Adrenal gland (tissue), 12 donors: ENCODE data around the gene LKAAEAR1. TPM values are rescaled to one million over a fixed set of nuclear protein-coding genes. Genes with fewer than 3 reads are reported as not detected.

ENCODE experiments used
- DNase-seq, 7 donors: peaks; one replicate each; pipeline ENCODE4 v3.0.0-alpha.2; 2019 to 2020
- H3K27ac ChIP-seq, 5 donors: fragments of 200-600 bp; sonication (generic) in 4 of 5; 1 replicate in 3 of 5; 2 replicates in 2 of 5; pipeline versions ENCODE4 v1.5.1 to v1.8.0; 2016 to 2020; ENCODE audit warnings: mild to moderate bottlenecking in 1 of 5
- H3K27me3 ChIP-seq: fragments of 200-600 bp; 2 replicates; pipeline ENCODE4 v1.8.0; 2021
- H3K36me3 ChIP-seq, 2 donors: fragments of 200-600 bp; replicated peaks in 1 of 2; 1 replicate in 1 of 2; 2 replicates in 1 of 2; pipeline versions ENCODE4 v1.5.1 to v1.8.0; 2018 to 2022
- H3K4me1 ChIP-seq, 2 donors: fragments of 200-600 bp; replicated peaks in 1 of 2; 1 replicate in 1 of 2; 2 replicates in 1 of 2; pipeline versions ENCODE4 v1.5.1 to v1.8.0; 2018 to 2021
- H3K4me3 ChIP-seq, 4 donors: fragments of 200-600 bp; sonication (generic) in 3 of 4; one replicate each; pipeline ENCODE4 v1.5.1; 2016 to 2018
- H3K9me3 ChIP-seq, 3 donors: fragments of 200-600 bp; sonication (generic) in 1 of 3; replicated peaks in 1 of 3; 1 replicate in 2 of 3; 2 replicates in 1 of 3; pipeline versions ENCODE4 v1.5.1 to v1.8.0; 2016 to 2021
- CTCF ChIP-seq, 6 experiments: fragments of 450-650 bp in 4 of 6; fragments of 200-600 bp in 2 of 6; sonication (generic) in 1 of 6; IDR thresholded peaks; 1 replicate in 5 of 6; 2 replicates in 1 of 6; pipeline versions ENCODE4 v1.5.1 to v1.8.0; 2016 to 2021; ENCODE audit warnings: antibody characterized with exemption in 6 of 6, mild to moderate bottlenecking in 2 of 6, moderate library complexity in 1 of 6
- POLR2A ChIP-seq, 2 donors: fragments of 450-650 bp; IDR thresholded peaks; one replicate each; pipeline ENCODE4 v1.6.1; 2017; ENCODE audit warnings: antibody characterized with exemption in 2 of 2, mild to moderate bottlenecking in 2 of 2, moderate library complexity in 1 of 2
- WGBS, 4 donors: extraction: QIAGEN DNeasy Blood & Tissue Kit in 2 of 4; methylation state at CpG; one replicate each; pipeline versions ENCODE4 v1.1.5 to v1.1.7; 2013 to 2017; 5-methylcytosine and 5-hydroxymethylcytosine counted together
- intact Hi-C, 2 donors: fragments of 100-400 bp; cut with DNase I; formaldehyde crosslinking; loops; one replicate each; pipeline versions ENCODE4 v1.14.1 to v1.15.0; 2022 to 2023
- polyA plus RNA-seq, 3 donors: library from polyadenylated mRNA; stranded (reverse); fragments of 200-250 nt in 2 of 3; fragments of 350-450 nt in 1 of 3; fragmentation: Illumina TruSeq in 1 of 3; extraction: RNeasy Lipid Tissue Mini Kit (QIAGEN cat#74804) in 1 of 3; gene quantifications; one replicate each; pipeline ENCODE4 v1.2.3, GENCODE V29; 2013 to 2014
- total RNA-seq, 9 donors: library from RNA; depleted of rRNA in 4 of 9; stranded (reverse); fragments of >200 nt in 4 of 9; fragments of 120-200 nt in 1 of 9; fragmentation: NEBNext Ultra II Directional in 1 of 9; extraction: Animal tissue kit (Norgen Biotek cat#: 25700) in 1 of 9; gene quantifications; one replicate each; pipeline versions ENCODE4 v1.1.0 to v1.2.4, GENCODE V29; 2013 to 2023
- donor health status: healthy with polysubstance abuse.
- donor health status: Bipolar disorder and iron deficiency.
- donor health status: DM: yes; HTN: yes; CAD: no.
- donor health status: DM: no; HTN: no; CAD: no.
- donor health status: DM: no; HTN: no; CAD: no.
- donor health status: DM: yes; HTN: yes; CAD: no.

The LKAAEAR1 gene
- total and polyA plus RNA-seq, 12 donors: 0.28 to 1.2 (median 1.1) TPM; not detected in 9

GRCh38 chr20:64082126-64082731 is 2.0 kb downstream of the LKAAEAR1 start:
- Histone ChIP-seq H3K36me3 (no peaks in the 10 kb centered on the region), H3K27ac (no peak overlapping the region), H3K4me3 (no peak overlapping the region), H3K9me3 (no peaks in the 10 kb centered on the region), H3K4me1 (peaks cover 13 to 29% of the 10 kb centered on the region in 2 donors), H3K27me3 (no peaks in the 10 kb centered on the region)
- TF ChIP-seq CTCF (IDR thresholded peaks at IDR 0.05): no peak
- TF ChIP-seq POLR2A (IDR thresholded peaks at IDR 0.05): no peak
- no peak for DNase-seq
- 36 to 45% (median 41%) methylated on average over 6 to 13 of the region's 13 CpGs for WGBS, 4 donors
- intact Hi-C loops: no loop called here

- TF ChIP-seq CTCF (IDR thresholded peaks at IDR 0.05) (no peak), POLR2A (IDR thresholded peaks at IDR 0.05) (no peak)
- intact Hi-C loops: no loop called here
- 74 to 92% (median 87%) methylated on average over 6 of the region's 6 CpGs for WGBS, 4 donors
- Histone ChIP-seq H3K4me1 (peaks cover 13 to 29% of the 10 kb centered on the region in 2 donors), H3K4me3 (no peak overlapping the region), H3K27me3 (no peaks in the 10 kb centered on the region), H3K36me3 (no peaks in the 10 kb centered on the region), H3K27ac (no peak overlapping the region), H3K9me3 (no peaks in the 10 kb centered on the region)
- no peak for DNase-seq
These were observed 2.6 kb downstream of the LKAAEAR1 start for GRCh38 chr20:64081624-64081964.

GRCh38 chr20:64080813-64081623 is 3.2 kb downstream of the LKAAEAR1 start:
- peaks cover 13 to 29% of the 10 kb centered on the region in 2 donors for H3K4me1 ChIP-seq
- H3K36me3 ChIP-seq: no peaks in the 10 kb centered on the region
- intact Hi-C loops: no loop called here
- TF ChIP-seq POLR2A (IDR thresholded peaks at IDR 0.05): no peak
- H3K9me3 ChIP-seq: no peaks in the 10 kb centered on the region
- 59 to 75% (median 72%) methylated on average over 11 to 17 of the region's 17 CpGs for WGBS, 4 donors
- peak overlapping the region in 1 of 4 donors; percentile 94 for H3K4me3 ChIP-seq
- DNase-seq: no peak
- H3K27me3 ChIP-seq: no peaks in the 10 kb centered on the region
- H3K27ac ChIP-seq: peak overlapping the region in 2 of 5 donors; percentile 78 to 90

- 3 to 25% (median 6%) methylated on average over 7 to 60 of the region's 62 CpGs for WGBS, 4 donors
- TF ChIP-seq CTCF (IDR thresholded peaks at IDR 0.05) (no peak), POLR2A (IDR thresholded peaks at IDR 0.05) (peak in 1 of 2 donors; percentile 12)
- peaks cover 13 to 29% of the 10 kb centered on the region in 2 donors for H3K4me1 ChIP-seq
These were observed 4.0 kb downstream of the LKAAEAR1 start, which contains the start of gene OPRL1 for GRCh38 chr20:64080013-64080812. TSS of gene OPRL1 (plus strand) at chr20:64080082. CDS start at chr20:64092721, 12,639 bp downstream.

More at GRCh38 chr20:64080013-64080812, 4.0 kb downstream of the LKAAEAR1 start, which contains the start of gene OPRL1:
- no peaks in the 10 kb centered on the region for H3K36me3 ChIP-seq
- H3K27me3 ChIP-seq: no peaks in the 10 kb centered on the region
- H3K4me3 ChIP-seq: peak within 1 kb of the TSS; percentile 42 to 94 (median 75)
- intact Hi-C loops: no loop called here
- H3K27ac ChIP-seq: peak within 1 kb of the TSS in 4 of 5 donors; percentile 60 to 90 (median 70)
- H3K9me3 ChIP-seq: no peaks in the 10 kb centered on the region
- DNase-seq: peak in 5 of 7 donors; percentile 37 to 74 (median 55)
